Prostate gland (tissue), 2 donors: ENCODE results near the gene RBM18.

Experiments
- POLR2A ChIP-seq: fragments of 450-650 bp; IDR thresholded peaks from one replicate; pipeline ENCODE4 v1.6.1; 2016; ENCODE audit warnings: antibody characterized with exemption, mild to moderate bottlenecking
- TF ChIP-seq, protein P1 (sequence below), 4 experiments: fragments of 200-600 bp in 2 of 4; fragments of 450-650 bp in 2 of 4; sonication (generic) in 2 of 4; IDR thresholded peaks; 1 replicate in 3 of 4; 2 replicates in 1 of 4; pipeline ENCODE4 v1.5.1; 2016 to 2019; ENCODE audit warnings: antibody characterized with exemption in 4 of 4, mild to moderate bottlenecking in 2 of 4, moderate library complexity in 2 of 4

- TF ChIP-seq, protein P1, sequence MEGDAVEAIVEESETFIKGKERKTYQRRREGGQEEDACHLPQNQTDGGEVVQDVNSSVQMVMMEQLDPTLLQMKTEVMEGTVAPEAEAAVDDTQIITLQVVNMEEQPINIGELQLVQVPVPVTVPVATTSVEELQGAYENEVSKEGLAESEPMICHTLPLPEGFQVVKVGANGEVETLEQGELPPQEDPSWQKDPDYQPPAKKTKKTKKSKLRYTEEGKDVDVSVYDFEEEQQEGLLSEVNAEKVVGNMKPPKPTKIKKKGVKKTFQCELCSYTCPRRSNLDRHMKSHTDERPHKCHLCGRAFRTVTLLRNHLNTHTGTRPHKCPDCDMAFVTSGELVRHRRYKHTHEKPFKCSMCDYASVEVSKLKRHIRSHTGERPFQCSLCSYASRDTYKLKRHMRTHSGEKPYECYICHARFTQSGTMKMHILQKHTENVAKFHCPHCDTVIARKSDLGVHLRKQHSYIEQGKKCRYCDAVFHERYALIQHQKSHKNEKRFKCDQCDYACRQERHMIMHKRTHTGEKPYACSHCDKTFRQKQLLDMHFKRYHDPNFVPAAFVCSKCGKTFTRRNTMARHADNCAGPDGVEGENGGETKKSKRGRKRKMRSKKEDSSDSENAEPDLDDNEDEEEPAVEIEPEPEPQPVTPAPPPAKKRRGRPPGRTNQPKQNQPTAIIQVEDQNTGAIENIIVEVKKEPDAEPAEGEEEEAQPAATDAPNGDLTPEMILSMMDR (IDR thresholded peaks at IDR 0.05), result no peak
- TF ChIP-seq POLR2A, result no peak
Measured at GRCh38 chr9:122302237-122303093, 37.8 kb upstream of the RBM18 start.
